Measurements from ENCODE around the gene KCNE2. TPM values are rescaled to one million over a fixed set of nuclear protein-coding genes. Genes with fewer than 3 reads are reported as not detected.

KCNE2 gene
- total RNA-seq, 1 experiment from 2014 or later = not detected

GRCh38 chr21:34343838-34344381, 19.9 kb upstream of the KCNE2 start:
- H3K27me3 ChIP-seq (ENCODE audit: insufficient read depth, low read length) = no peaks in the 10 kb centered on the region
- CTCF ChIA-PET = interaction anchor here (0.6 kb wide), 1 partner anchor 758 kb away, joined by 3 read pairs; no protein-coding TSS in a partner anchor
- BruUV-seq (replicated peaks) = no TSS peak
- peaks cover 0 to 4% of the 10 kb centered on the region in 2 experiments; a peak in 1 of 4 replicates for H3K4me1 ChIP-seq (ENCODE audit: control insufficient read depth in 1 of 2, insufficient read depth in 2 of 2, low read length in 2 of 2)
- H3K36me3 ChIP-seq (ENCODE audit: control insufficient read depth in 1 of 2, insufficient read depth in 2 of 2, low read length in 2 of 2) = no peaks in the 10 kb centered on the region
- H3K27ac ChIP-seq (ENCODE audit: low read depth, low read length) = no peak overlapping the region
- no peaks in the 10 kb centered on the region for H3K9me3 ChIP-seq (ENCODE audit: control insufficient read depth in 1 of 2, insufficient read depth in 1 of 2, low read depth in 1 of 2, low read length in 2 of 2)
- intact Hi-C loops (cut with micrococcal nuclease) = no loop called here
- no peaks in the 10 kb centered on the region for H4K20me1 ChIP-seq (ENCODE audit: insufficient read depth)
- POLR2A ChIA-PET = no interaction called here
- no peak for TF ChIP-seq REST (IDR thresholded peaks at IDR 0.05; ENCODE audit: low read depth)
- TF ChIP-seq EZH2 (IDR thresholded peaks at IDR 0.05) = no peak
- TF ChIP-seq SP1 (IDR thresholded peaks at IDR 0.05; ENCODE audit: low read depth) = no peak
- TF ChIP-seq POLR2AphosphoS5 (IDR thresholded peaks at IDR 0.05; ENCODE audit: low read depth, low read length) = no peak
- no peak for TF ChIP-seq ZNF274 (IDR thresholded peaks at IDR 0.05; ENCODE audit: low read depth, low read length)
- no peak for TF ChIP-seq EGR1 (IDR thresholded peaks at IDR 0.05; ENCODE audit: low read depth)
- no peak for TF ChIP-seq ZBTB33 (IDR thresholded peaks at IDR 0.05; ENCODE audit: extremely low read depth, insufficient replicate concordance, low read length)
- TF ChIP-seq ZFX (IDR thresholded peaks at IDR 0.05) = no peak
- TF ChIP-seq RAD21 (IDR thresholded peaks at IDR 0.05; ENCODE audit: low read depth) = no peak
- no peak for TF ChIP-seq ELF1 (IDR thresholded peaks at IDR 0.05; ENCODE audit: borderline replicate concordance, low read depth)
- TF ChIP-seq POLR2A (IDR thresholded peaks at IDR 0.05; ENCODE audit: borderline replicate concordance, extremely low read depth, insufficient read depth, insufficient read length) = no peak
- TF ChIP-seq JUND (IDR thresholded peaks at IDR 0.05) = no peak
- no peak for TF ChIP-seq CTCF (IDR thresholded peaks at IDR 0.05 in 2 of 3, conservative IDR thresholded peaks at IDR 0.05 in 1 of 3; ENCODE audit: borderline replicate concordance in 1 of 3, insufficient read depth in 1 of 3, low read depth in 2 of 3, low read length in 2 of 3)
- no peak for TF ChIP-seq CBX3 (IDR thresholded peaks at IDR 0.05; ENCODE audit: low read depth)
- H2AFZ ChIP-seq (ENCODE audit: low read depth, low read length, poor library complexity, severe bottlenecking) = no peak overlapping the region
- H3K79me2 ChIP-seq (ENCODE audit: insufficient read depth, low read length) = no peaks in the 10 kb centered on the region
- RAD21 ChIA-PET (ENCODE audit: low non-redundant PET in 1 of 2, low total read pairs in 2 of 2, uncharacterized antibody in 2 of 2, unreplicated experiment in 2 of 2) = interaction anchor here in 1 of 2 experiments (0.6 kb wide), 1 partner anchor 388 kb away, joined by 5 read pairs; no protein-coding TSS in a partner anchor
- no peak overlapping the region for H3K9ac ChIP-seq (ENCODE audit: low read length)
- DNase-seq (ENCODE audit: low read depth, low spot score) (no peak), ATAC-seq (no peak)
- no peak overlapping the region for H3K4me3 ChIP-seq (replicated peaks in 1 of 2; ENCODE audit: low read depth in 1 of 2, low read length in 2 of 2)
- no peaks in the 10 kb centered on the region for H3K9me2 ChIP-seq (ENCODE audit: insufficient read depth)
- no peak overlapping the region for H3K4me2 ChIP-seq (ENCODE audit: low read length)
